ENCODE data around the gene ANKRD42. TPM values are rescaled to one million over a fixed set of nuclear protein-coding genes. Genes with fewer than 3 reads are reported as not detected.

ANKRD42 gene
- total RNA-seq, 4 donors from 2014 or later, result 25.8 to 31.3 (median 30.1) TPM

DNA sequence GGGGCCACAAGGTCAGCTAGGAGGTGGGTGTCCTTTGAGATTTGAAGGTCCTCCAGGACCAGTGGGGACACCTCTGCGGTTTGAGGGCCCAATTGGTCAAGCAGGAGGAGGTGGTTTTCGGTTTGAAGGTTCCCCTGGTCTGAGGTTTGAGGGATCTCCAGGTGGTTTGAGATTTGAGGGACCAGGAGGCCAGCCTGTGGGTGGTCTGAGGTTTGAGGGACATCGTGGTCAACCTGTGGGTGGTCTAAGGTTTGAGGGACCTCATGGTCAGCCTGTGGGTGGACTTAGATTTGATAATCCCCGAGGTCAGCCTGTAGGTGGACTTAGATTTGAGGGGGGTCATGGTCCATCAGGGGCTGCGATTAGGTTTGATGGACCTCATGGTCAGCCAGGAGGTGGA, 24.8 kb upstream of the ANKRD42 start:
- no peaks in the 10 kb centered on the region for H3K9me3 ChIP-seq
- DNase-seq, result no peak
- H3K27me3 ChIP-seq, result no peaks in the 10 kb centered on the region
- H3K4me3 ChIP-seq (replicated peaks in 1 of 3), result no peak overlapping the region
- H3K4me1 ChIP-seq, result peaks cover 31 to 43% of the 10 kb centered on the region in 2 donors
- H3K27ac ChIP-seq, result no peak overlapping the region
- peaks cover 34 to 48% of the 10 kb centered on the region in 2 donors for H3K36me3 ChIP-seq
- TF ChIP-seq, protein P1, sequence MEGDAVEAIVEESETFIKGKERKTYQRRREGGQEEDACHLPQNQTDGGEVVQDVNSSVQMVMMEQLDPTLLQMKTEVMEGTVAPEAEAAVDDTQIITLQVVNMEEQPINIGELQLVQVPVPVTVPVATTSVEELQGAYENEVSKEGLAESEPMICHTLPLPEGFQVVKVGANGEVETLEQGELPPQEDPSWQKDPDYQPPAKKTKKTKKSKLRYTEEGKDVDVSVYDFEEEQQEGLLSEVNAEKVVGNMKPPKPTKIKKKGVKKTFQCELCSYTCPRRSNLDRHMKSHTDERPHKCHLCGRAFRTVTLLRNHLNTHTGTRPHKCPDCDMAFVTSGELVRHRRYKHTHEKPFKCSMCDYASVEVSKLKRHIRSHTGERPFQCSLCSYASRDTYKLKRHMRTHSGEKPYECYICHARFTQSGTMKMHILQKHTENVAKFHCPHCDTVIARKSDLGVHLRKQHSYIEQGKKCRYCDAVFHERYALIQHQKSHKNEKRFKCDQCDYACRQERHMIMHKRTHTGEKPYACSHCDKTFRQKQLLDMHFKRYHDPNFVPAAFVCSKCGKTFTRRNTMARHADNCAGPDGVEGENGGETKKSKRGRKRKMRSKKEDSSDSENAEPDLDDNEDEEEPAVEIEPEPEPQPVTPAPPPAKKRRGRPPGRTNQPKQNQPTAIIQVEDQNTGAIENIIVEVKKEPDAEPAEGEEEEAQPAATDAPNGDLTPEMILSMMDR (IDR thresholded peaks at IDR 0.05), result no peak
- no peak for TF ChIP-seq POLR2A (IDR thresholded peaks at IDR 0.05)
- intact Hi-C loops (cut with DNase I), result no loop called here
- 96 to 98% methylated on average over 5 of the region's 5 CpGs for WGBS, 2 donors

DNA sequence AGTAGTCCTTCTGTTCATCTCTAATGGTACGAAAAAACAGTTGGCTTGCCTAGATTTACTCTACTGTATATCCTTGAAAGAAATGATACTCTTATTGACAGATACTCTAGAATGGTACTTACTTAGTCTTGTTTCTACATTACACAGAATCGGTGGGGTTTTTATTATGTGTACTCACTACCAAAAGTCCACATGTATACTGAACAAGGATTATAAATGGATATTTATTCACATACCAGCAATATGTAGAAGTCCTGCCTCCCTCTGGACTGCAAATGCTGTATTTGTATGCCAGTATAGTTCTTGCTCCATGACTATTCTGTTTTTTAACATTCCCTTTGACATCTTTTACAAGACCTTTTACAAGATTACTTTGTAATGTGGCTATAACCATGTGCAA, 22.6 kb upstream of the ANKRD42 start:
- Histone ChIP-seq H3K27me3 (no peaks in the 10 kb centered on the region), H3K36me3 (peaks cover 27 to 30% of the 10 kb centered on the region in 2 donors), H3K4me1 (peaks cover 36 to 53% of the 10 kb centered on the region in 2 donors), H3K4me3 (replicated peaks in 1 of 3) (no peak overlapping the region), H3K9me3 (no peaks in the 10 kb centered on the region), H3K27ac (no peak overlapping the region)
- DNase-seq, result no peak
- TF ChIP-seq, protein P1 (IDR thresholded peaks at IDR 0.05), result no peak
- TF ChIP-seq POLR2A (IDR thresholded peaks at IDR 0.05), result no peak
- 76 to 83% methylated on average over 2 of the region's 2 CpGs for WGBS, 2 donors
- intact Hi-C loops (cut with DNase I), result loop anchor here (10.0 kb wide), 1 partner anchor 114 kb away; the partner anchor contains the start of gene CCDC90B

DNA sequence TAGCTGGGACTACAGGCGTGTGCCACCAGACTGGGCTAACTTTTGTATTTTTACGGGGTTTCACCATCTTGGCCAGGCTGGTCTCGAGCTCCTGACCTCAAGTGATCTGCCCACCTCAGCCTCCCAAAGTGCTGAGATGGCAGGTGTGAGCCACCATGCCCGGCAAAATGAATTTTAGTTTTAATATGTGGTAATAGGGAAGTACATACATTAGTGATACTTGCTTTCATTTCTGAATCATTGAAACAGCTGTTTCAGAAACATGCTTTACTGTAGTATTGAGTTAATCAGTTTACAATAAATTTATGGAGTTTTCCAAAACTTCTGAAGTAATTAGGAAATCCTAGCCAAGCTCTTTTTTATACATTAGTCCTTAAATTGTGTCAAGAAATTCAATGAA, 21.0 kb upstream of the ANKRD42 start:
- TF ChIP-seq, protein P1 (IDR thresholded peaks at IDR 0.05), result no peak
- TF ChIP-seq POLR2A (IDR thresholded peaks at IDR 0.05), result no peak
- peaks cover 36 to 53% of the 10 kb centered on the region in 2 donors for H3K4me1 ChIP-seq
- 92 to 93% methylated on average over 4 of the region's 4 CpGs for WGBS, 2 donors
- no peak overlapping the region for H3K27ac ChIP-seq
- H3K4me3 ChIP-seq (replicated peaks in 1 of 3), result no peak overlapping the region
- no peak for DNase-seq
- no peaks in the 10 kb centered on the region for H3K27me3 ChIP-seq
- peaks cover 20 to 24% of the 10 kb centered on the region in 2 donors for H3K36me3 ChIP-seq
- intact Hi-C loops (cut with DNase I), result loop anchor here (10.0 kb wide), 1 partner anchor 112 kb away; the partner anchor contains the start of gene CCDC90B
- no peaks in the 10 kb centered on the region for H3K9me3 ChIP-seq

DNA sequence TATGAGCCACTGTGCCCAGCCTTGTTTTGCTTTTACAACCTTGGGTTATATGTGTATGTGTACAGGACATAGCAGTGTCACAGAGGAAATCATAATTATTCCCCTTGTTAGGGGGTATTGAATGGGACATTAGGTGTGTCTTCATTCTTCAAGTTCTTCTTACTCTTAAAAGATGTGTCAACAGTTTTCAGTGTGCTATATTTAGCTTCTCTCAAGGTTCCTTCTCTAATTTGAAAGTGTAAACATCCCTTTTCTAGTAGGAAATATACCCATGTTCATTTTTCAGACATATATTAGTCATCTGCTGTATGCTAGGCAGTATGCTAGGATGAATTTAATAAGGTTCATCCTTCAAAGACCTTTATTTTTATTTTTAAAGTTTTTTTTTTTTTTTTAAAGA, 19.5 kb upstream of the ANKRD42 start:
- no peak for DNase-seq
- Histone ChIP-seq H3K4me3 (replicated peaks in 1 of 3) (no peak overlapping the region), H3K27me3 (no peaks in the 10 kb centered on the region), H3K27ac (peak overlapping the region in 1 of 3 donors; percentile 1), H3K4me1 (peaks cover 36 to 53% of the 10 kb centered on the region in 2 donors), H3K36me3 (peaks cover 20 to 28% of the 10 kb centered on the region in 2 donors), H3K9me3 (no peaks in the 10 kb centered on the region)
- intact Hi-C loops (cut with DNase I), result loop anchor here (10.0 kb wide), 1 partner anchor 111 kb away; the partner anchor contains the start of gene CCDC90B
- TF ChIP-seq, protein P1 (IDR thresholded peaks at IDR 0.05), result no peak
- TF ChIP-seq POLR2A (IDR thresholded peaks at IDR 0.05), result no peak

DNA sequence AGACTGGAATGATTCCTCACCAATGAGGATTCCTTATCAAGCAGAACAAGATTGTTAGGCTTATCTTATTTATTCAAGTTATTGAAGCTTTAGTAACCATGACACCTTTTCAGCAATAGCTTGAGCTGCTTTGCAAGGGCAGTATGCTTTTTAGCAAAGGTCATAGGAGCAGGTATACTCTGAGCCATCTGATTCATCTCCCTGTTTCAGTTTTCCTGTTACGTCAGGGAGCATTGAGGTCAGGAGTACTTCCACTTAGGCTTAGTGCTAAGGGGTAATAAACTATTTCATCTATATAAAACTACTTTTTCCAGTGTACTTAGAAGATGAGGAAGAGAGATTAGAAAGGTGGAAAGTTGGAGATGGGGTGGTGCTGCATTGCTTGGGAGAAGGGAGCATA, 17.7 kb upstream of the ANKRD42 start:
- H3K36me3 ChIP-seq, result peaks cover 30 to 34% of the 10 kb centered on the region in 2 donors

More for the DNA sequence above, 17.7 kb upstream of the ANKRD42 start:
- intact Hi-C loops (cut with DNase I), result loop anchor here (10.0 kb wide), 1 partner anchor 109 kb away; the partner anchor contains the start of gene CCDC90B
- H3K9me3 ChIP-seq, result no peaks in the 10 kb centered on the region
- no peak for DNase-seq
- WGBS, 2 donors, result 88 to 96% methylated on average over 1 of the region's 1 CpG
- no peak overlapping the region for H3K27ac ChIP-seq
- H3K4me1 ChIP-seq, result peaks cover 25 to 38% of the 10 kb centered on the region in 2 donors
- no peaks in the 10 kb centered on the region for H3K27me3 ChIP-seq
- no peak overlapping the region for H3K4me3 ChIP-seq (replicated peaks in 1 of 3)
- no peak for TF ChIP-seq POLR2A (IDR thresholded peaks at IDR 0.05)
- TF ChIP-seq, protein P1 (IDR thresholded peaks at IDR 0.05), result no peak

All from thyroid gland (tissue), 4 donors.